ENCODE measurements around the gene SGIP1.
"Not testable (repeated sequence)": the region's sequence is repeated elsewhere in the genome, so short reads cannot be mapped to it uniquely, and the experiment has no call there.

SGIP1 gene

DNA sequence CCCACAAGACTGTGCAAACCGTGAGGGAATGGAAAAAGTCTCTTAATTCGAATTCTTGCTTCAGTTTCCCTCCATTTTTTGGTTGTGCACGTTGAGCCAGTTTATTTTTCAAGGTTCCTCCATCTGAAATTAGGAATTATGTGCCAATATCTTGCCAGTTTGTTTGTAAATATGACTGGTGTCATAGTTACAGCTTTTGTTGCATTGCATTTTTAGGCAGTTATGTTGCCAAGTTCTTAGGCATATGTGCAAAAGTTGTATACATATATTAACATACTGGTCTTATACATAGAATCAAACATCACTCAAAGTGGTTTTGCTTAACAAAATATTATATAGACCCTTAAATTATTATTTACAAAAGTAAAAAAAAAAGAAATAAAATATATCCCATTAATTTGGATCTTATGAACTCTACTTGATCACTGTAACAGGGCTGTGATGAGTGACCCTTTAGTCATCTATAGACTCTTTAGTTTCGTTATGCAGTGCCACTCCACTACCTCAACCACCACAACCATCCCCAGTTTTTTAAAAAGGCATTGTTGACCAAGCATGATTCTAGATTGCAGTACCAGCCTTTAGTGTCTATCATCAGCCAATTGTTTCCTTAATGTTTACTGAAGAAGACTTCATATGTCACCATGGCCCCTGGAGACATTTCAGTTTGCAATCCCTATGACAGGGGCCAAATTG lies 197.4 kb downstream of the SGIP1 start:
- no peak for DNase-seq (ENCODE audit: low read depth in 2 of 2)

DNA sequence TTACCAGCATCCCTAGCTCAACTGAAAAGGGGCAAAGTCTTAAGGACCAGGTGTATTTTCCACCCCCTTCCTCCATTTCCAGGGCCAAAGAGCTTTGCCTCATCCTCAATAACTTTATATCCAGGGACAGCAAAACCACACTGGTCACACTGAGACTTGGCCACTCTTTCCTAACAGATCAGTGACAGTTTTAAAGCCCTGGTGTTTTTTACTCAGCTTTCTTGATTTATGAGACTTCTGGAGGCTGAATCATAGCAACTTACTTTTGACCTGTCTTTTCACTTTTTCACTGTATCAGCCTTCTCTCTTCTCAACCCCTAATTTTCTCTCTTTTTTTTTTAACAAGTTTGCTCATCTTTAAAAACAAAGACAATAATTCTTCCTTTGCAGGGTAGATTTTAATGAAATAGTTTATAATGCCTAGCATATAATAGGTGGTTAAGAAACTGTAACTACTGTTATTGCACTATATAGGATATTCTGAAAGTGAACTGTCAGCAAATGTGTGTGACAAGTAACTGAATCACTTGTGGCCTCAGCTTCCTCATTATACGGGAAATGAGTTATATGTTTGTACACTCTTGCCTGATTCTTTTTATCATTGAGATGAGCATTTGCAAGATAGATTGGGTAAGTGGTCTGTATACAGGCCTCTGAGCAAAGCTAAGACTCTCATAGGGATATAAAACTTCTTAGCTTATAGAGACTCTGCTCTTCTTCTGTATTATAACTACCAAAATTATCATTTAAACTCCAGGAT lies 198.6 kb downstream of the SGIP1 start:
- no peak for DNase-seq (ENCODE audit: low read depth in 2 of 2)

DNA sequence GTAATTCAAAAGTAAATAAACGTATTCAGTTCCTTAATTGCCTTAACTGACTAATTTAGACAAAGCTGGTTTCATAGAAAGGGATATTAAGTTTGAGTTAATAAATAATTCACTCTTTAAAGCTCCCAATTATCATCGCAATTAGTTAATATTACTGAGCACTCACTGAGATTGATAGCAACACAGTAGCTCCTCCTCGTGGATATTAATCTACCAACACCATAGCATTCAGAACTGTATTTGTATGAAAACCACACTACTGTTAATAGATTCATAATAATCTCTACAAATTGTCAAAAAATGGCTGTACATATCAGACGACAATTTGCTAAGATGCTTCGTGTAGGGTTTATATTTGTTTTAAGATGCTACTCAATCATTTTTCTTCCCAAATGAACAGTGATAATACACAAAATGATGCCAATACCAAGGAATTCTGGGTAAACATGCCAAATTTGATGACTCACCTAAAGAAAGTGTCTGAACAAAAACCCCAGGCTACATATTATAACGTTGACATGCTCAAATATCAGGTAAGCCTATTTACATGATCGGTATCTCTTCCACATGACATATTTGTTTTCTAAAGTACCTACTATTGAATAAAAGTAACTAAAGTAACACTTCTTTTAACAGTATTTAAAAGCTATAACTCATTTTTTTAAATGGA lies 199.5 kb downstream of the SGIP1 start:
- DNase-seq (ENCODE audit: low read depth in 2 of 2), result no peak

DNA sequence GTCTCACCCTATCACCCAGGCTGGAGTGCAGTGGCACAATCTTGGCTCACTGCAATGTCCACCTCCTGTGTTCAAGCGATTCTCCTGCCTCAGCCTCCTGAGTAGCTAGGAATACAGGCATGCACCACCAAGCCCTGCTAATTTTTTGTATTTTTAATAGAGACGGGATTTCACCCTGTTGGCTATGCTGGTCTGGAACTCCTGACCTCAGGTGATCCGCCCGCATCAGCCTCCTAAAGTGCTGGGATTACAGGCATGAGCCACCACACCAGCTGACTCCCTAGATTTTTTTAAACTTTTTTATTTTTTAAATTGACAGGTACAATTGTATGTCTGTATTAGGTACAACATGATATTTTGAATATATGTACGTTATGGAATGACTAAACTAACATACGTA lies 200.6 kb downstream of the SGIP1 start:
- DNase-seq (ENCODE audit: low read depth in 2 of 2), result not testable (repeated sequence)

DNA sequence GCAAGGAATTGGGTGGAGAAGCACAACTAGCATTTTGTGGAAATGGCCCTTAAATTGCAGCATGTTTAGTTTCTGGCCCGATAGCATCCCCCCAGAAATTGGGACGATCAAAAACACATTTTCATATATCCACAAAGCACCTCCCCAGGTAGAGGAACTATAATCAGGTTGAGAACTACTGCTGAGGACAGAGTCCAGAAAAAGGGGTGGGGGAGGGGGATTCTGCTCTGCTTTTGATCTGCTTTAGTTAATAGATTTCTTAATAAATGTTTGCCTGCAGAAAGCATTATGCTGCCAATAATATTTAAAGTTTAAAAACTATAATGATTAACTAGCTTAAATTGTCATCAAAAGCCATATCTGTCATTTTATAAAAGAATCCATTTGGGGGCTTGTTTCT lies 203.9 kb downstream of the SGIP1 start:
- DNase-seq (ENCODE audit: low read depth in 2 of 2), result no peak

DNA sequence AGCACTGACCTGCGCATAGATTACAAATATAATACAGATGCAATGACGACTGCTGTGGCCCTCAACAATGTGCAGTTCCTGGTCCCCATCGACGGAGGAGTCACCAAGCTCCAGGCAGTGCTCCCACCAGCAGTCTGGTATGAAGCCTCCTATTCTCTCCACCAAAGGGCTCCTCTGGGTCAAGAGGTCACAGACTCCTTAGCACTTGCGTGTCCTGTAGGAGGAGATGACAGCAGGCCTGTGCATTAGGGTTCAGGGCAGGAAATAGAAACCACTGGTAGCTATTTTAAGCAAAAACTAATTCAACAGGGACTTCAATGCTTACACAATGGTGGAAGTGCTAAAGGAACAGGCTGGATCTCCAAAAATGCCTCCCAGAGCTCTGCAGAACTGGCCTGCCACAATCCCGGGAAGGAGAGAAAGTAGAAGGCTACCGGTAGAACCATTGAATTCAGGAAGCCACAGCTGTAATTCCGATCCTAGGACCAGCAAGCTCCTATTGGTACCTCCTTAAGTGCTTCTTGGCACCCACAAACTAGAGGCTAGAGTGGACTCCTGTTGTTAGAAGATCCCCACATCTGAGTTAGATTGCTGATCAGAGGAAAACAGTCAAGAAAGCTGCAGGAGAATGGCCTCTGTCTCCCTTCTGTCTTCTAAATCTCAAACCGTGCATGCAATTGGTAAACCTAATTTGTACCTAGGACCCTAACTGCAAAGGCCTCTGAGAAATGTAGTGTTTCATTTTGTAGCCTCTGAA lies 205.6 kb downstream of the SGIP1 start:
- DNase-seq (ENCODE audit: low read depth in 2 of 2), result no peak

DNA sequence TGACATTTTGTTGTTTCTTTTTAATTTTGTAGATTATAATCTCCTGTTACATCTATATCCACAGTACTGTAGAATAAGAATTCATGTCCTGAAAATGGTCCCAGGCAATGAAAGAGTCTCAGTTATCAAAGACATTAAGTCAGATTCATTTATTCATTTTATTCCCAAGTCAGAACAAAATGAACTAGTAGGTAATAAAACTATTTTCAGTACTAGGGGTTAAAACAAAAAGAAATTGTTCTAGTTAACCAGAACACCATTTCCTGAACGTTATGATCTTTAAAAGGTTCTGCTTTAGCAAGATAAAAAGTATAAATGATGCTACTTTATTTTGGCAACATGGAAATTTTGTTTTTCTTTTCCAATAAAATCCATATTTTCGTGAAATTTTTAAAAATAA lies 211.5 kb downstream of the SGIP1 start:
- DNase-seq (ENCODE audit: low read depth in 2 of 2), result no peak

DNA sequence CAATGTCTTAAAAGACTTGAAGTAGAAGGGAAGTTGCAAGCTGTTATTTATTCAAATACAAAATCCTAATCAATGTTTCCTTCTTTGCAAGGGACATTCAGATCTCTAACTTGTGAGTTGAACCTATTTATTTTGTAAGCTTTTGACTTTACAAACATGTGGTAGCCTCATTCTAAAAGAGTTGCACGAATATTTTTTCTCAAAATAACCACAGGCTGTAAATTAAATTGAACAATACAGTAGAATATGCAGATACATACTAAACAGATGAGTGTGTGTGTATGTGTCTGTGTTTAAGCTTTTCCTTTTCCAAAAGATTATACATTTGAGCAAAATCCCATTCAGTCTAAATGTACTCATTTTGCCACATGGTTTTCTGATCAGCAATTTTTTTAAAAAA lies 213.5 kb downstream of the SGIP1 start:
- DNase-seq (ENCODE audit: low read depth in 2 of 2), result no peak

DNA sequence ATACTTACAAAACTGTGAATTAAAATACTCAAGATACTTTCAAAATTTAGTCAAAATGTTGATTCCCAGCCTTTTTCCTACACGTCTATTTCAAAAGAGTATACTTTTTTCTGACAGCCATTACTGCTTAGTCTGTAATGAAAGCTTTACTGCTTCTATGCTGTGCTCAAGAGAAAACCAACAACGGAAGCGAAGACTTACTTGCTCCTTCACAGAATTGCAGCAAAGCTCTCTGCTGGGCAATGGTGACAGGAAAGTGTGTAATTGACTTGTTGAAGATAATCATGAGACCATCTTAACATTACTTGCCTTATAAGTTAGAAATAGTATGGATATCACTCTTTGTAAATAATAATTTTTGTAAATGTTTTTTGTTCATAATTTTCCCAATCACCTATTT lies 216.6 kb downstream of the SGIP1 start:
- no peak for DNase-seq (ENCODE audit: low read depth in 2 of 2)

DNA sequence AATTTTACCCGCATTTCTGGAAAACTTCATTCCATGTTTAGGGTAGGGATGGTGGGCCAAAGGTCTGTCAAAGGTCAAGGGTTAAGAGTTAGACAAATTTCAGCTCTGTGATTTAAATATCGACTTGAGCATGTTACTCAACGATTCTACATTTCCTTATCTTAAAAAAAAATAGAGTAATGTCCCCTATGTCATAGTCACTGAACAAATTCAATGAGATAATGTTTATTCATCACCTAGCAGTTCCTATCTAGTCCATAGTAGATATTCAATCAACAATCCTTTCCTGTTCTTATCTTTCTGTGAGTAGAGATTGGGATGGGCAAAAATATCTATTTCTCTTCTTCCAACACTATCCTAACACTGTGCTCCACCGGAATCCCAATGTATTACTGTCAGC lies 217.2 kb downstream of the SGIP1 start:
- DNase-seq (ENCODE audit: low read depth in 2 of 2), result no peak

DNA sequence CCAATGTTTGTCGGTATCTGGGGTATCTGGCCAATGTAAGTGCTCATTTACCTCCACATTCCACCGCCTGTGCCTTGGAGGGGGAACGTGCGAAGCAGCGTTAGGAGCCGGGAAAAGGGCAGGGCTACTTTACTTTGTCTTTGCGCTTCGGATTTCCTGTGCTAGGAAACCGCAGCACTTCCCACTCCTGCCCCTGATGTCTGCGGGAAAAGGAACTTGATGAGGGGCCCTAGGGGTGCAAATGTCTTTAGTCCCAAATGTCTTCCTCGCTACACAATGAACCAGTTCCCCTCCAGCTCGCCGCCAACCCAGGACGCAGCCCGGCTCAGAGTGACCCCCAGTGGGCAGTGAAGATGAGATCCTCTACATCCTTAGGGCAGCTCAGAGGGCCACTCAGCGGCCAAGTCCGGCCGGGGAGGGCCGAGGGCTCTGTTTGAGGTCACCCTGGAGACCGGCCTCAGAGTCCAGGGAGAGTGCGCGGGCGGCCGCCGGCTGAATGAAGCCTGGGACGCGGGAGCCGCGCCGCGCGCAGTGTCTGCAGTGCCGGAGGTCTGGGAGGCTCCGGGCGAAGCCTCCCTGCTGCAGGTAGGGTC lies 218.1 kb downstream of the SGIP1 start, which contains the start of gene DYNLT5:
Gene DYNLT5 (plus strand): TSS at position 460 of the 593 bp plus-strand sequence. CDS start 2,200 bp downstream, outside the sequence.
- no peak for DNase-seq (ENCODE audit: low read depth in 2 of 2)

DNA sequence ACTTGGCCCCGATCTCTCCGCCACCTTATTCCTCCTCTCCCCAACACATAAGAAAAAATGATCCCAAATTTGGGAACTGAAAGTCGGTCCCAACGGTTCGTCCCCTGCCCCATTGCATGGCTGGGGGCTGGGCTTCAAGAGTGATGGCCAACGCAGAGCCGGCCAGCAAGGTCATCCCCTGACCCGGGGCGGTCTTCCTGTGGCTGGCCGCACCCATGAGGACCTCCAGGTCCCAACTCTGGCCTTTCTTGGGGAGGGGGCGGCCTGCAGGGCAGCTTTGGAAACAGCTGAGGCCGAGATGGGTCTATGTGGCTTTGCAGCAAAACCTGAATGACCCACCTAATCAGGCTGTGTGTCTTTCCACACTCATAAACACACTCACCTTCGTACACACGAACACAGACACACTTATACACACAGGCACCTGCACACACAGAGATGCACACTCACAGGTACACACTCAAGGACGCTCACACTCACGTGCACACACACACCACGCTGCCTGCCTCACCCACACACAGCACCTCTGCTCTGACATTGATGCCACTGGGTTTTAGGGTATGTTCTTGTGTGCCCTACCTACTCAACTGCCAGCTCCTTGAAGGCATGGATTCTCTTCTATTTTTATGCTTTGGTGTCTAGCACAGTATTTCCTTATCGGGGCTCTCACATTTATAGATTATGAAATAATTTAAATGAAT lies 218.9 kb downstream of the SGIP1 start:
- no peak for DNase-seq (ENCODE audit: low read depth in 2 of 2)

DNA sequence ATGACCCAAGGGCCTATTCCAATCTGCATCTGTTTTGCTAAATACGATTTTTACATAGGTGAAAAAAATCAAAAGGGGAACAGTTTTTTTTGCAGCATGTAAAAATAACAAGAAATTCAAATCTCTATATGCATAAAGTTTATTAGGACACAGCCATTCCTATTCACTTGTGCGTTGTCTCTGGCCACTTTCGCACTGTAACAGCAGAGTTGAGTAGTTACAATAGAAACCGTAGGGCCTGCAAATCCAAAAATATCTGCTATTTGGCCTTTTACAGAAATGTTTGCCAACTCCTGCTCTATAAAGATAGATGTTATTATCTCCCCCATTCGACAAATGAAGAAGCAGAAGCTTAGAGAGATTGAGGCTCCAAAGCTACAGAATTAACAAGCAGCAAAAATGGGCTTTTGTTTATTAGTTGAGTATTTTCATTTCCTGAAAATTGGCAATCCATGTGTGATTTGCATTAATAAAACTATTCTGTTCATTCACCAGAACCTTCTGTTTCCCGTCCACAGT lies 223.8 kb downstream of the SGIP1 start:
- no peak for DNase-seq (ENCODE audit: low read depth in 2 of 2)

DNA sequence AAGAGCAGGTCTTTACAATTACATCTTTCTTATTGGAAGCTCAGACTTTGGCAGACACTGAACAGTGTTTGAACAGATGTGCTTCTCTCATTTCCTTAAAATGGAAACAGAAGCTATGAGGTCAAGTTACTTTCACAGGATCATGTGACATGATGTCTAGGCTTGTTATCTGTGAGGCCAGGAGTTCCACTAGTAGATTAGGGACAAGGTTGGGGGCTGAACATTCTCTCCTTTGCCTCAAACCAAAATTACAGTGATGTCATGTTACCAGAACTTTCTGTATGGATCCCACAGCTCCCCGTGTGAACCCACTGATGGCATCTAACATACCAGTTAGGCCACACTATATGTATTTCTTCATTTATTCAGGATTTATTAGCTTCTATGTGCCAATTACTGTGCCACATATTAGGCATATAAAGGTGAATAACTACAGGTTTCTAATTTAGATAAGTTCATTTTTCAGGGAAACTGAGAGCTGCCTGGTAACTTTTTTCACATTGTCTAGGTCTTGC lies 224.3 kb downstream of the SGIP1 start:
- DNase-seq (ENCODE audit: low read depth in 2 of 2), result no peak

DNA sequence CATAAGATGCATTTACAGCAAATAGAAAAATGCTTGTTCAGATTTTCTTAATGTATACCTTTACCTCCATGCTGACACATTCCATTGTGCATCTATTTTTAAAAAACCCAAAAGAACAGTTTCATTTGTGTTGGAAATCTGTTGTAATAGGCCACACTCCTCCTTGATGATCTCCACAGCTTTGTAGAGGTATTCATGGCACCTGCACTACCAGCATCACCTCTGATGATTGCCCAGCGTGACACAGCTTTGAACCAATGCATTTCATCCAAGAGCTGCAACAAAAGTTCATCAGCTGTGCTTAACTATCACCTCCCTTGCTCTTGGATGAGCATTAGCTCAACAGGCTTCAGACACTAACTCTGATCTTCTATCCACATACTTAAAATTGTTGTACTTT lies 226.6 kb downstream of the SGIP1 start:
- DNase-seq (ENCODE audit: low read depth in 2 of 2), result no peak

DNA sequence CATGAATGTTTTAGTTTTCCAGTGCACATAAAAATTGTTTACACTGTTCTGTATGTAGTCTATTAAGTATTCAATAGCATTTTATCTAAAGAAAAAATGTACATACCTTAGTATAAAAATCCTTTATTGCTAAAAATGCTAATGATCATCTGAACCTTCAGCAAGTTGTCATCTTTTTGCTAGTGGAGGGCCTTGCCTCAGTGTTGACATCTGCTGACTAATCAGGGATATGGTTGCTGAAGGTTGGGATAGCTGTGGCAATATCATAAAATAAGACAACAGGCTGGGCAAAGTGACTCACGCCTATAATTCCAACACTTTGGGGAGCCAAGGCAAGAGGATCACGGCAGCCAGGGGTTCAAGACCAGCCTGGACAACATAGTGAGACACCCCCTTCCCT lies 227.3 kb downstream of the SGIP1 start:
- DNase-seq (ENCODE audit: low read depth in 2 of 2), result no peak

DNA sequence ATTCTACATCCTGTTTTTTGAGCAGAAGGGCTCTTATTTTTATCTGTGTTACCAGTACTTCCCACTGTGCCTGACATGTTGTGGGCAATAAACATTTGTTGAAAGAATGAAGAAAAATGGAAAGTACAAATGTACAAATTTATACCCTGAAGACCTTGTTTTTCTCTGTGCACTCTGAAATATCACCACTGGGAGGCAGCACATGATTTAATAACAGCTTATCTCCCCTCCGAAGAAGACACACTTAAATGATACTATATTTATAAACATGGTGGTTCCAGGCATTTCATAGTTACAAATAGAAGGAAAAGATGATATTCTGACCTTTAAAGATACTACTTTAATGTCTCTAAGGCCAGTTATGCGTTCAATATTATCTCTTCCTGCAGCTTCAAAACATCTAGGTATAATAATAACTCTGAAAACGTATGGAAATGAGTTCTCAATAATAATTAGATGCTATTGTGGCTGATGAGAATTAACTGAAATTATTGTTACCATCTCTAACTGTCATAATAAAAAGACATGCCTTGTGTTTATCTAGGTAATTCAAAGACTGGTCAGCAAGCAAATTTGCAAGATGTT lies 231.1 kb downstream of the SGIP1 start:
- no peak for DNase-seq (ENCODE audit: low read depth in 2 of 2)

DNA sequence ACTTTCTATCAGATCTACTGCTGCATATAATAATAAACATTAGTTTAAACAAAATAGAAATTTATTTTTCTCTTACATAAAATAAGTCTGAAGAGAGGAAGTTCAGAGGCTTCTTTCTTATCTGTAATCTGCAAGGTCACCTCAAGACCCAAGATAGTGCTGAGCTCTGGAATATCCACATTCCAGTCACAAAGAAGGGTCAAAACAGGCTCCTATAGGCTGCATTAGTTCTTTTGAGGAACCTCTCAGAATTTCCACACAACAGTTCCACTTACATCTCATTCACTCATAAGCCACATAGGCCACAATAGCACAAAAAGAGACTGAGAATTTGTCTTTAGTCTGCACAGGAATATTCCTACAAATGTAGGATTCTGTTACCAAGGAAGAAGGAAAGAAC lies 233.7 kb downstream of the SGIP1 start:
- no peak for DNase-seq (ENCODE audit: low read depth in 2 of 2)

DNA sequence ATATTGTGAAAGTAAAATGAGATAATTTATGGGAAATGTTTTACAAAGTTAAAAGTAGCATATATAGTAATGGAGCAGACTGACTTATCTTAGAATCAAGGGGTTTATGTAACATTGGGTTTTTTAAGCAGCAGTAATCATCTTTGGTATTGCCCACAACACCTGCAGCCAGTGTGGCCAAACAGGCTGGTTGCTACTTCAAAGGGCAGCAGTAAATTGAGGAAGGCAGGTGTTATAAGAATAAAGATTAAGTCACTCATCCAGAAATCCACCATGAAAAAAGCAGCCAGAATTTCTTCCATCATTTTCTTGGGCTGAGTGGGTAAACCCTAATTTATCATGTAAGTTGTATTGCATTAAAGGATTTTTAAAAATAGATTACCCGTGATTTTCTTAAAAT lies 235.0 kb downstream of the SGIP1 start:
- no peak for DNase-seq (ENCODE audit: low read depth in 2 of 2)

DNA sequence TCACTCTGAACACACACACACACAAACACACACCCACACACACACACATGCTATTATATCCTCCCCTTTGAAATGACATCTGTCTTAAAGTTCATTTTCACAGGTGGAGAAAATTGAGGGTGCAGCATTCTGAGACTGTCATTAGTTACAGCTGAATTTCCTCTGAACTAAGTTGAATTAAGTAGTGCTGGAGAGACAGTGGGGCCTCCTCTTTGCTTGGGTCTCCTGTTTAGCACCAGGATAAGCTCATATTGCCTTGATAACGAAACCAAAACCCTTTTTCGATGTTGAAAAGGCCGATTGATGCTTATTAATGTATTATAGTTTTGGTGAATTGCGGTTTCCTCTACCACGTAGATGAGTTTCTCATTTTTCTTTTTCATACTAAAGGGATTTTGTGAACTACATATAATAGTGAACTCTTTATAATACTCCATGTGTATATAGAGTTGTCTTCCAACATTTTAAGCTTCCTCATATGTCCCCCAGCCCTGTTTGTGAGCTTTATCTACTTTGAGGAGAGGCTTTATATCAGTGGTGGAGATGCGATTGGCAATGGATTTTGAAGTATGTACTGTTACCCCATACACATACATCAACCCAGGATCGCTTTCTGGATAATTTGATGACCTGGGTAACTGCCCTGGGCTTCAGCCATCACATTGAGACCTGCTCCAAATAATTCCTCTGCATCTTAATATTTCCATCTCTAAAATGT lies 235.7 kb downstream of the SGIP1 start:
- DNase-seq (ENCODE audit: low read depth in 2 of 2), result no peak

Measured in stimulated activated CD8-positive, alpha-beta memory T cell treated with anti-CD3 and anti-CD28 coated beads, Interleukin-2, amount 100 ng/mL, for 48 hours (primary cell).